ENCODE measurements around the gene CACNB2.

Gene CACNB2

DNA sequence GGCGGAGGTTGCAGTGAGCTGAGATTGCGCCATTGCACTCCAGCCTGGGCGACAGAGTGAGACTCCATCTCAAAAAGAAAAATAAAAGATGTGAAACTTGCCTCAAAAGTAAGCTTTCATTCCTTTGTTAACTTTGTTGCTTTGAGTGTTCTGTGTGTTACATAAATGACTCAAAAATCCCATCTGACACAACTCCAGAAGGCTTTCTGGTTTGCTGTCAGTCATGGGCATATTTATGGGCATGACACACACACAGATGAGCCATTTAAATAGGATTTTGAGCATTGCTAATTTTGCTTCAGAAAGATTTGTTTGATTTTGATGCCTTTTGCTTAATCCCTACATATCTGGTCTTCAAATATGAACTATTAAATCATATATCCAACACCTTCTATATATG is 82.6 kb downstream of the CACNB2 start:
- in situ Hi-C loops (cut with HindIII; ENCODE audit: low sequenced_read_pairs): loop anchor here (25.0 kb wide), 1 partner anchor 386 kb away; no protein-coding TSS in a partner anchor

DNA sequence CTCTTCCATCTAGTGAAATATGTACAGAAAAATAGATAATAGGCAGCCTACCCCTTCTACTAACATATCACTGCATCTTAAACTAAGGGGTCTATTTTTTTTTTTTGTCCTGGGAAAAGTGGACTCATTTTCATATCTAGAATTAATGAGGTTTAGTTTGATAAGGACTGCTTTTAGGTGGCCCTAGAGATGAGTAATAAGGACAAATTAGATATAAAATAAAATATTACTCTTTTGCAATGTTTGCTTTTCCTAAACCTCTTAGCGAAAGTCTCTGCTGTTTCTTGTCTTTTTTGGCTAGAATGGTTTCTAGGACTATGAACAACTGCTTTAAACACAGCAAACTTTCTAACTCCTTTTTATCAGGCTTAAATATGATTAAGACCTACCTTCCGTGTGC is 83.7 kb downstream of the CACNB2 start:
- in situ Hi-C loops (cut with HindIII; ENCODE audit: low sequenced_read_pairs): loop anchor here (25.0 kb wide), 1 partner anchor 387 kb away; no protein-coding TSS in a partner anchor

DNA sequence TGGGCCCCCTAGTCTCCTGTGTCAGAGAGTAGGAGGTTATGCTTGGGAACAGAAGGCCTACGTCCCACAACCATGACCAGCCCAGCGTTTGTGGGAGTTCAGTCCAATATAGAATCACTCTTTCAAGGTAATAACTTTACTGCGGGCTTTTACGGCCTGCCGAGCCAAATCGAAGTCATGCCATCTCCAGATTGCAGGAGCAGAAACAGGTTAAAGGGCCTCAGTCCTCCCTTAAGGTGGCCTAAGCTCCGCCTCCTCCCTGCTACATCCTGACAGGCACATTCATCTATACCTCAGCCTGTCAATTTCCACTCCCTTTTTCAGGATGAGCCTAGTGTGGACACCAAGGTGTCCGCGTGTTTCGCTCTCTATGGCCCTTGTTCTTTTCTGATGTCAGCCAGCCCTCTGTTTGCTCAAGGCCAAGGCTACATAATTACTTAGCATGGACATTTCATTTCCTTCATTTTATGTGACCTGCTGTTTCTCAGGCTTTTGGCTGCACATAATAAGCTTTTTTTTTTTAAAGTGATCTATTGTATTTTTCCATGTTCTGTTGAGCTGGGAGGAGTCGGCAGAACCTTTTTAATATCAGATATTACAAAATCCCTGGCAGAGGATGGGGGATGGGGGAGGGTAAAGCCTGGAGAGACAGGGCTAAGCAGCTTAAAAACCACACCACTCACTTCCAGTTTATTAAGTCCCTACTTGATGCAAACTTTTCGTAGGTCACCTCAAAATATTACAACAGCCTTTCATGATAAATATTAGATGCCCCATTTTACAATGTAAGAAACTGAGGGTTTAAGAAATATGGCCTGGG is 84.6 kb downstream of the CACNB2 start:
- in situ Hi-C loops (cut with HindIII; ENCODE audit: low sequenced_read_pairs): loop anchor here (25.0 kb wide), 1 partner anchor 388 kb away; no protein-coding TSS in a partner anchor

DNA sequence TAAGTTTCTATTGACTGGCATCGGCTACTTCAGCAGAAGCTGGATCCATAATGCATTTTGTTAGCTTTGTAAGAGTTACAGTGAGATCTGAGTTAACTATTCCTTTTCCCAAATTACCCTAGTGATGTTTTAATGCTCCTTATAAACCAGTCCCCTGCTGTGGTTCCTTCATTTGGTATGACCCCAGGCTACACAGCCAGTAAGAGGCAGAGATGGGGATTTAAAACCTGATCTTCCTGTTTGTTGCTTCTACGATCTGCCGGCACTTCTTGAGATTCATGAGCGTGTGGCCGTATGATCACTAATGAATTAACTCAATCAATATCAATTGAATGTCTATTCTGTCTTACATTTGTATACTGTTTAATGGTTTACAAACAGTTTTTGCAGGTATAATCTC is 86.1 kb downstream of the CACNB2 start:
- in situ Hi-C loops (cut with HindIII; ENCODE audit: low sequenced_read_pairs): no loop called here

DNA sequence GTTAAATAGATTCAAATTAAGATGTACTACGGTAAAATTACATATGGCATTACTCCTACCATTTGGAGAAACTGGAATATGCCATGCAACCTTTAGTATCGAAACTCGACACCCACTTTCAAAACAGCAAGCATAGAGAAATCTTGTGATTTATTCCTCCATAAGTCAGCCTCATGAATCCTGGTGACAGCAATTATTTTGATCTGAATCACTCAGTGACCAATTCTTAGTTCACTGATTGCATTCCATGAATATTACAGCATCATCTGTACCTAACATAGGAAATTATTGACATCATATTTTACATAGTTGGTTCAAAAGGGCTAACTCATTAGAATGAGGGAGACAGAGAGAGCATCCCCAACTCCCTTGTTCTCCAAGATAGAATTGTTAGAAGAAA is 89.6 kb downstream of the CACNB2 start:
- in situ Hi-C loops (cut with HindIII; ENCODE audit: low sequenced_read_pairs): no loop called here

DNA sequence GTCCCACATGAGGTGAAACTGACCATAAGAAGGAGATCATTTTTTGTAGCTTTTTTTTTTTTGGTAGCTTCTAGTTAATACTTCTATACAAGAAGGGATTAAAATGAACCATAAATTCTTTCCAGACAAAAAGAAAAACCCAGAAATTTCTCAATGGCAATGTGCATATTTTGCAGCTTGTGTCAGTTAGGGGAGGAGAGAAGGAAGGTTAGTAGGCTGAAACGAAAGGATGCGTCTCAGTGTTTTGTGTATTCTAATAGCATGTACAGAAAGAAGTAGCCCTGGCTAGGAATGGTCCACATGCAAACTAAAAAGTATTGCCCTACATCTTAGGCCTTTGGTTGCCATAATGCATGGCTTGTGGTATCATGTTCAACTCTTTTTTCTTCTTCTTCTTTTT is 90.6 kb downstream of the CACNB2 start:
- in situ Hi-C loops (cut with HindIII; ENCODE audit: low sequenced_read_pairs): no loop called here

DNA sequence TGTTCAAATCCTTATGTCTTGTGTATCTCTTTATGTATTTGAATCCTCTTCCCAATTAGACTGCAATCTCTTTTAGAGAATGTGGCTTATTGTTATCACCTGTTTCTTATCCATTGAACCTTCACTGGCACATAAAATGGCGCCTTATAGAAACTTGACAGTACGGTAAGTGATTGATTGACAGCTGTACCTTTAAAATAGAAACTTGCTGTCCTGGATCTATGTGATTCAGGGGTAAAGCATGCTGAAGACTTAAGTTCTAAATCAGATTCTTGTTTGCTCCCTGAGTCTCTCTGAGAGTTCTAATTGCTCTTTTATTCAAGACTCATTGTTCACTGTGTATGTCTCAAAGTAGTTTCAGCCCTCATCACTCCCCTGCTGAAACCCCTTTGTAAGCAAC is 91.3 kb downstream of the CACNB2 start:
- in situ Hi-C loops (cut with HindIII; ENCODE audit: low sequenced_read_pairs): no loop called here

DNA sequence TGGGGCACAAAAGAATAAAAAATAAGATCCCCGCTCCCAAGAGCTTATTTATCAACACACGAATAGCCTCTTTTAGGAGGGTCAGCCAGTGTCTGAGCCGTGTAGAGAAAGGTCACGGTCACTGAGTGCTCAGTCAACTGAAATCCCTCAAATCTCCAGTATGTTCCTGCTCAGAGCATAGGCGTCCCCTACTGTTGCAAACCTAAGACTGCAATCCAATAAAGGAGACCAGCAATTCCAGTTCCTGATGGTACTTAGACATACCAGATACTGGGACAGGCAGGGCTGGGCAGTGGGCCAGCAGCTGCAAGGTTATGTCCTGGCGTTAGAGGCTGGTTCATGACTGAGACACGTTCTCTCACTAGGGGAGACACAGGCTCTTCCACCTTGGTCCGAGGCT is 93.6 kb downstream of the CACNB2 start:
- in situ Hi-C loops (cut with HindIII; ENCODE audit: low sequenced_read_pairs): no loop called here

DNA sequence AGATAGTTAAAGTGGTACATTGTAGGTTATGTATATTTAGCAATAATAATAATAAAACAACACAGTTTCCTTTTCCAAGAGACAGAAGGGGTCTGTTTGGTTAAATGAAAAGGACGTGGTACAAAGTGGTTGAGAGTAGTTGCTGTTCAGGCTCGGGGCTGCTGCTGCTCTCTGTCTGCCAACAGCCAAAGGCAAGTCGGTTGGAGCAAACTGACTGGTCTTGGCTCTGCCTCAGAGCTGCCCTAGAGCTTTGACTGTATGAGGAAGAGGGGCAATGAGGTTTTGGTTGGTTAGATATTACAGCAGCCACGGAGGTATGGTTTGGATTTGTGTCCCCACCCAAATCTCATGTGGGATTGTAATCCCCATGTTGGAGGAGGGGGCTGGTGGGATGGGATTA is 95.3 kb downstream of the CACNB2 start:
- in situ Hi-C loops (cut with HindIII; ENCODE audit: low sequenced_read_pairs): no loop called here

DNA sequence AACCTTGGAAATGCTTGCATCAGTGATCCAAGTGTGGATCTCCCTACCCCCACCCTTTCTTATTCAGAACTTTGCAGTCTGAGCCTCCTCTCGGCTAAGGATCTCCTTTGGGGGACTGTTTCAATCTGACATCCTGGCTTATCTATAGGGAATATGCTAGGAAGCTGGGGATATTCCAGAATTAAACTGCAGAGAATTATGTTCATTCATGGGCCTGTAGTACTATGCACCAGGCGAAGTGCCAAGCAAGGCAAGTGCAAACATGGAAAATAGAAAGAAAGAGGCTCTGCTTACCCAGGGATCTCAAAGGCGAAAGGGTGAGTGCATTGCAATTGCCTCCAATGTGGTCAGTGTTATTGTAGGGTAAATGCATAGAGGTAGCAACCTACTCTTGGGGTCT is 96.5 kb downstream of the CACNB2 start:
- in situ Hi-C loops (cut with HindIII; ENCODE audit: low sequenced_read_pairs): no loop called here

DNA sequence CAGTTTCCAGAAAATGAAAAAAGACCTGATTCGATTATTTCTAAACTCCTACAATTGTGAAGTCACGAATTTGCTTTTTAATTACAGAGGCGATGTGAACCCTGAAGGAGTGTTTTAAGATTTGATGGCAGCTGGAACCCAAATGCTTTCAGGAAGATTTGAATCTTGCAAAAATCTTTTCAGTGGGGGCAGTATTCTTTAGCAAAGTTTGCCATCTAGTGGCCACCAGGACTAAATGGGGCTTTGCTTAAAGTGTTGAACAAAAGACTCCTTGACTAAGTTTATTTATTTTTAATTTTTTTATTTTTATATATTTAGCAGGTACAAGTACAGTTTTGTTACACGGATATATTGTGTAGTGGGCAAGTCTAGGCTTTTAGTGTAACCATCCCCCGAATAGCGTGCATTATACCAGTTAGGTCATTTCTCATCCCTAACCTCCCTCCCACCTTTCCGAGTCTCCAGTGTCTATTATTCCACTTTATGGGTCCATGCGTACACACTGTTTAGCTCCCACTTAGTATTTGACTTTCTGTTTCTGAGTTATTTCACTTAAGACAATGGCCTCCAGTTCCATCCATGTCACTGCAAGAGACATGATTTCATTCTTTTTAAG is 98.8 kb downstream of the CACNB2 start:
- in situ Hi-C loops (cut with HindIII; ENCODE audit: low sequenced_read_pairs): no loop called here

DNA sequence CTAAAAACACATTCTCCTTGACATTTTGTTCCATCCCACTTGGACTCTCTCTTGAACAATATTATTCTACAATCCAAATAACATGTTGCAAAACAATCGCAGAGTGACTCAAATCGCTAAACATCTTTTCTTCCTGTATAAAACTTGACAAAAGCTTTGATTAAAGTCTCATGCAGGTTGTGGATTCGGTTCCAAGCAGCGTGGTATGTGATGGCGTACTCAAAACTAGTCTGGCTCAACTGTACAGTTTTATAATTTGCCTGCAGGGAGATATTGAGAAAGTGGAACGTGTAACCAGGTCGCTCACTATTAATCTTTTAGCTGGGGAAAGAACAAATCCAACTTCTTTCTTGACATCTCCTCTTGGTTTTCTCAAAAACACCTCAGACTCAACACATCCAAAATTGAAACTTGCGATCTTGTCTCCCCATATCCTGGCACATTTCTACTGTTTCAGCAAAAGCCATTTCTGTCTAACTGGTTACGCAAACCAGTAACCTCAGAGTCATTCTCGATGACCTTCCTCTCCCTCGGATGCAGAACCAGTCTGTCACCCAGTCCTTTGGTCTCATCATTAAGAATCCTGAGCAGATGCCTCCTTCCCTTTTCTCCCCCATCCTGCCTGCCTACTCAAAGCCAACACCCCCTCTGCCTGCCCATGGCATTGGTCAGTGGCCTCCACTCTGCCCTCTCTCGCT is 100.1 kb downstream of the CACNB2 start:
- in situ Hi-C loops (cut with HindIII; ENCODE audit: low sequenced_read_pairs): no loop called here

DNA sequence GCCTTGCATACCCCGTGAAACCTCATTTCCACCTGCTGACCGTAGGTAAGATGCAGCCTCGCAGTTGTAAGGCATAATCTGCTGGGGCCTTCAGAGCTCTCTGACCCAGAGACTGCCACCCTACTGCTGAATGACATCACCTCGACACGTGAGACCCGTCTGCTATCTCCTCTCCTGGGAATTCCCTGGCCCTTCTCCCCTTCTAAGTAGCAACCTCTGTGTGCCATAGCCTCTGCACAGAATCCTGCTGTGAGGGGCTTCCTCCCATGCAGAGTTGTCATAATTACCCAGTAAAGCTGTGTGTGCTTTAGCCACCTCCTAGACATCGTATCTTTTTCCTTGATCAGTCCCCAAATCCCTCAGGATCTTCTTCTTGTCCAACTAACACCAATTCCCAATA is 106.7 kb downstream of the CACNB2 start:
- in situ Hi-C loops (cut with HindIII; ENCODE audit: low sequenced_read_pairs): no loop called here

DNA sequence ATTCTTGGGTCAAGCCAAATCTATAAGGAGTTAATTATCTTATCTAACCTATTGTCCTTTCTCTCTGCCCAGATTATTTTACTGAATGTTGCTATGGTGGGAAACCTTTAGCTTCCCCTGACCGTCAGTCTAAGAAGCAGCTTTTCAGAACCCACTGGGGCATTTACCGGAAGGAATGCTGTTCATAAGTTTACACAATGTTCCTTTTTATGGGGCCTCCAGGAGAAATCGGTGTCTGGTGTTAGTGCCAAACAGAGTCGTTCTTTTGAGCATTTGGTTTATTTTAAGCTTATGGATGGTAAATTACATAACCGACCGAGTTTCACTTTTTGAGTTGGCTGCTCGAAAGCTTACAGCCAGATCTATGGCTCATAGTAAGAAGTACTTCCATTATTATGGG is 111.9 kb downstream of the CACNB2 start:
- in situ Hi-C loops (cut with HindIII; ENCODE audit: low sequenced_read_pairs): no loop called here

DNA sequence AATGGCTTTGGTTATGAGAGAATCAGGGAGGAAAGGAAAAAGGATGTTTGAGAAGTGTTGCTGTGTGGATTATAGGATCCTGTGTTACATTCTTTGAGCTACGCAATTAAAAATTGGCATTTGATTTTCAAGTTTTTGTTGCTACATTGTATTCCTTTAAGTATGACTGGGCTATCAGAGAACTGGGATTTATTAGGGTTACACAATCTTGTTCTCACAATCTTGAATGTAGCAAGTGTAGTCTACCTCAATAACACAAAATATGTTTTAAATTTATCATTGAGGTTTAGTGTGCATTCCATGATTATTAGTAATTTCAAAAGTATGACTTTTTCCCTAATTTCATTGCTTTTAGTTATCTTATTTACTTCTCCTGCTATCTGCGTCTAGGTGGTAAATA is 113.9 kb downstream of the CACNB2 start:
- in situ Hi-C loops (cut with HindIII; ENCODE audit: low sequenced_read_pairs): no loop called here

DNA sequence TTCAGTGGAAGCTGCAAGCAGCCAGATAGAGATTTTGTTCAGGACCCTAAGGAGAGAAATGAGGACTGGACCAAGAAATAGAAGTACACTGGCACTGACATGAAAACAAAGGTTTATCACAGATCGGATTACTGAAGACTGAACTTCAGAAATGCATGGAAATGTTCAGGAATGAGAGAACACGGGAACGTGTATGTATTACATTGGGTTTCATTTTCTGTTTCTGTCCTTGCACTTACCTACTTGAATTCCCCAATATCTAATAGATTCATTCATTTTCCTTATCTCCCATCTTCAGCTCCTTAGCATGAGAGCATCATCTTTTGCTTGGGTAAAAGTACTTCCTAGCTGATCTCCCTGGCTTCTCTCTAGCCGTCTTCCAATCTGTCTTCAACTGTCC is 114.5 kb downstream of the CACNB2 start:
- in situ Hi-C loops (cut with HindIII; ENCODE audit: low sequenced_read_pairs): no loop called here

DNA sequence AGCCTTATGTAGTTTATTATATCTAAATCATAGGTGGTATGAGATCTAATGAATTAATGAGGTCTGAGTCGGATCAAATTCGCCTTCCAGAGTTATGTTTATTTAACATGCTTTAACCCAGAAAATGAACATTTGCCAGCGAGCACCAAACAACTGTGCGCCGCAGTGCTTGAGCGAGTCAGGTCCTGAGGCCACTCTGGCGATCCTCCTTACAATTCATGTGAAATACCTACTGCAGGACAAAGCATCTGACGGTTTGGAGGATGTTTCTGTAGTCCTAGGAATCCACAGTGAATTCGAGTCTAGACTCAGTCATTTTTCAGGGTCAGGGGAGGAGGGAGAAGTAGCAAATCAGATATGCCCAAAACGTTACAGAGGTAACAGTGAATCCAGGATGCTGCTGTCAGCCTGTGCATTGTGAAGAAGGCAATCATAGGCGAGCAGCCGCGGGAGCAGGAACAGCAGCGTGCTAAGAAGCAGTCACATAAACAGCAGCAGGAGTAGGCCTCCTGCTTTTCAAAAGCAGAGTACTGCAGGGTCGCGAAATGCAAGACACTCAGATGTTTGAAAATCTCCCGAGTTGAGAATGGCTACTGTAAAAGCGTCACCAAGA is 120.2 kb downstream of the CACNB2 start:
- in situ Hi-C loops (cut with HindIII; ENCODE audit: low sequenced_read_pairs): no loop called here

DNA sequence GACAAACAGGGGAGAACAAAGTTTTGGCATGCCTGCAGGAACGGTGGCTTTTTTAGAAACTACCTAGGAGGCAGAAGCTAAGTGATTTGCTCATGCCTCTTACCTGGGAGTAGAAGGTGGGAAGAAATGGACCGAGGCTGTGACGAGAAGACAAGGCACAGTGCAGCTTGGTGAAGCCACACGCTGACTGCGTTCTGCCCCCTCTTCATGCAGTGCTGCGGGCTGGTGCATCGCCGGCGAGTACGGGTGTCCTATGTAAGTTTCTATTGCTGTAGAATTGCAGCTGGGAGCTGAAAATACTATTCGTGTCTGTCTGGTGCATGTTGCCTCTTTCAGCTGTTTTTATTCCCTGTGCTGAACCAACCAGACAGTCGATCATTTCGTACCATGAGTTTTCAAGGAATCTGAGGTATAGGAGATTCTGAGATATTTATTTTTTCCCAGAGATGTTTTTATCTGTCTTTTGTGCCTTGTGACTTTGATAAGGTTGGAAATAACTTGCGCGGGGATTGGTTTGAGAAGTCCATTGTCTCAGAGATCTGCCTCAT is 120.9 kb downstream of the CACNB2 start:
- in situ Hi-C loops (cut with HindIII; ENCODE audit: low sequenced_read_pairs): no loop called here

DNA sequence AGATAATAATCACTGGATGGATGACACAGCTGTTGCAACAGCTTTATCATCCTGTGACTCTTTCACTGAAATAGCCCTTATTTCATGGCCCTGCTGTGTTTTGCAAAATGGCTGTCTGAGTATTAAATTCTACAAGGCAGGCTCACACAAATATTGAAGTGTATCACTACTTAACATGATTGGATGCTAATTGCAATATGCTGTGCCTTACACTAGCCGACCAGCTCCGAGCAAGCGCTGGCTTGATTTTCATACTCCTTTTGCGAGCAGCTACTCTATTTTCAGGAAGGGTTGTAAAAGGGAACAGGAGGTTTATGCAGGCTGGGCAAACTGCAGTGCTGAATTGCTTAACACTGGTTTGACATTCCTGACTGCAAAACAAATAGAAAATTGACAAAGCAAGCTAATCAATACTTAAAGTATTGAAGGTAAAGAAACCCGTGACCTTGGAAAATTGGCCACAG is 121.6 kb downstream of the CACNB2 start:
- in situ Hi-C loops (cut with HindIII; ENCODE audit: low sequenced_read_pairs): no loop called here

DNA sequence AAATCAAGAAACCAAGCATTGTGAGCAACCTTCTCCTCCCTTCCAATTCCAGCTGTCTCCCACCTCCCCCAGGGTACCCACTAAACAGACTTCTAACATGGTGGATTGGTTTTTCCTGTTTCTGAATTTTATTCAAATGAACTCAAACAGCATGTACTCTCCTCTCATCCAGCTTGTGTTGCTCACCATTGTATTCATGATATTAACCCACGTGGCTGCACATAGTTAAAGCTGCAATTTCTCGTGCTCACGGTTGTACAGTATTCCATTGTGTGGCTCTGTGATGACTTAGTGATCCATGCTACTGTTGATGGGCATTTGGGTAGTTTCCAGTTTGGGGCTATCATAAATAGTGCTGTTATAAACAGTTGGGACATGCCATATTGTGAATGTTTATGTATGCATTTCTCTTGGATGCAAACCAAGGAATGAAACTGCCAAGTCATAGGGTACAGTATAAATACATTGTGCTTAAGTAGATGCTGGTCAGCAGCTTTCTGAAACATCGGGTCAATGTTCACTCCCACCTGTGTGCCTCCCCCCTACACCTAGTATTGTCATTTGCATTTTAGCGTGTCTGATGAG is 124.3 kb downstream of the CACNB2 start:
- in situ Hi-C loops (cut with HindIII; ENCODE audit: low sequenced_read_pairs): no loop called here

DNA sequence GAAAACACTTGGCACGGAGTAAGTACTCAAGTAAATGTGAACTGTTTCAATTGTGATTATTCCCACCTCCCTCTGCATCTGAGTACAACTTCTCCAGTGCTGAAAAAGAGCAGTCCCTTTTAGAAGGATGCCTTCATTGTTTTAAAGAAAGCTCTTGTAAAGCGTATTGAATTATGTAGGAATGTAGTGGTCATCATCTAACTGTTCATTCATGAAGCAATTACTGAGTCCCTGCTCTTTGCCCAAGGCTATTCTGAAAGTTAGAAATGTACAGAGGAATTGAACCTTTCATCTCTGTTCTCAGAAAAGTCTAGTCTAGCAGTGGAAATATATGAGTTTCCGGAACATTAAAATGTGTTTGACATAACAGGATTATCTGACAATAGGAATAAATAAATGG is 127.8 kb downstream of the CACNB2 start:
- in situ Hi-C loops (cut with HindIII; ENCODE audit: low sequenced_read_pairs): no loop called here

Measured in DLD1 (cell line).